Activated naive CD4-positive, alpha-beta T cell treated with Interleukin-2 at 50 U/mL for 16 hours (primary cell): ENCODE results near the gene HIGD1A.

Experiments
- DNase-seq: peaks from one replicate; pipeline ENCODE4 v3.0.0-alpha.2; 2020

The HIGD1A gene

DNA sequence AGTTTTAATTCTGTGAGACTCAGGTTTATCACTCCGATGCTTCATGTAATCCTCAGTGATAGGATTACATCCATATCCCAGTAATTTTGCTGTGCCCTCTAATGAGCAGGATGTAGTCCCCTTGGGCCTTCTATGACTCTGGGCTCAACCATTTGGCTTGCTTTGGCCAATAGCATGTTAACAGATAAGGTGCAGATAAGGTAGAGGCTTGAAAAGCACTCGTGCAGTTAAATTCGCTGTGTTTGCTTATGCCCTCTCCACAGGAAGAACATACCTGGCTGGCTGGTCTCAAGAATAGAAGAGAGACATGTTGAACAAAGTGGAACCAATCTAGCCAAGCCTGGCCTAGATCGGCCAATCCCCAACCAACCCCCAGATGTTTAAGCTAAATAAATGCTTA lies 51.3 kb downstream of the HIGD1A start:
- no peak for DNase-seq

DNA sequence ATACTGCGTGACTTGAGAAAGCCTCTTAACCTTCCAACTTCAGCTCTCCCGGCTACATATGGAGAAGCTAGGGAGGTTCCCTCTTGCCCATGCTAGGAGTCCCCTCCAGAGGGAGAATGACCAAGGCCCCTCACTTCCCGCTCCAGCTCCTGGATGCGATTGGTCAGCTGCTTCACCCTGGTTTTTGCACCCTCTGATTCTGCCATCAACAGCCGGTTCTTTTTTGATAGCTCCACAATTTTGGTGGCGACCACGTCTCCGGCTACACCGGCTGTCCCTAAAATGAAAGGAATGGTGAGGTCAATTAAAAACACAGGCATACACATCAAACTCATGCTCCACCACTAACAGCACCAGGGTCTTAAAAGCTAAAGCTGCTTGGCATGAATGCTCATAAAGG lies 51.8 kb downstream of the HIGD1A start:
- no peak for DNase-seq

DNA sequence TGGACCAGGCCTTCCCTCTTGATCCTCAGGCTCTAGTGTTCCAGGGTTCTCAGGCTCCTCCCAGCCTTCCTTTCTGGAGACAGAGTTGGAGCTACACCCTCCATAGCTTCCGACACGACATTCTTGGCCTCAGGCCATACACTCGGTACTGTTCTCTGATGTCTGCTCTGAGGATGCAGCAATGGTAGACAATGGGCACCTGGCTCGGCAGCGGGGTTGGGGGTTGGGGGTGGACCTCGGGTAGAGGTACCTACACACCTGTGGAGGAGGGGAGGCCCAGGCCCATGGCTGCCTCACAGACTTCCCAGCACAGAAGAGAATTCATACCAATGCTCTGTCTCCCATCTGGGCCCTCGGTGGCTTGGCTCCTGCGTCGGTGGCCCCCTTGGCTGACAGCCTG lies 52.7 kb downstream of the HIGD1A start:
- no peak for DNase-seq

DNA sequence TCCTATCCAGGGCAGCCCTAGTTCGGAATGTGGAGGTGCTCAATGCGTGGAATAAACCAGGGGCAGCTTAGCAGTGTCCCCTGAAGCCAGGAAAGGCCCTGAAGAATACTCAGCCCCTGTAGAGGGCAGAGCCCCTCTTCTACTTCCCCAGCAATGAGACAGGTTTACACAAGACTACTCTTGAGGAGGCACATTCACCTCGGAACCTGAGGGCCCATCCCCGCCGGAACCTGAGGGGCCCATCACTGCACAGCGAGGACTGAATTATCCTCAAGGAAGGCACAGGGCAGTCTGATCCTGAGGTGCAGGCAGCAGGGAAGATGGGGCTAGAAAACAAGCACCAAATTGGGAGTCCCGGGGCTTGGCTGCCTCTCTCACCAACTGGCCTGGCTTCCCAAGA lies 53.5 kb downstream of the HIGD1A start:
- no peak for DNase-seq

DNA sequence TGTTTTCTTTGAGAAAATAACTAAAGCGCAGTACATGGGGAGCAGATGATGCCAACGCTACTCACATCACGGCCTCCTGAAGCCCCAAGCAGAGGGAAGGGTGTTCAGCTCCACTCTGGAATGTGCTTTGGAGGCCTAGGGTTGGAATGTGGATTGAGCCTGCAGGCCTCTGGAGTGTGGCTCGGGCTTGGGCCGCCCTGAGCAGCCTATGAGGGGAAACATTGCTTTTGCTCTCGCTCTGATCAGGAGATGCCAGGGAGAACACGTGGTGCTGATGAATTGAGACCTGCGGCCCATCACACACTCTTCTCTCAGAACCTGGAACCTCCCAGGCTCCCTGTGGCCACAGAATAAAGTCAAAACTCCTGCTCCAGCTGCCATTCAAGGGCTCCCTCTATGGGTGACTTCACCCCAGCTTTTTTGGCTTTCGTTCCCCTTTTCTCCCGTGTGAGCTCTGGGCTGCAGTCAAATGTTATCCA lies 54.5 kb downstream of the HIGD1A start:
- no peak for DNase-seq

DNA sequence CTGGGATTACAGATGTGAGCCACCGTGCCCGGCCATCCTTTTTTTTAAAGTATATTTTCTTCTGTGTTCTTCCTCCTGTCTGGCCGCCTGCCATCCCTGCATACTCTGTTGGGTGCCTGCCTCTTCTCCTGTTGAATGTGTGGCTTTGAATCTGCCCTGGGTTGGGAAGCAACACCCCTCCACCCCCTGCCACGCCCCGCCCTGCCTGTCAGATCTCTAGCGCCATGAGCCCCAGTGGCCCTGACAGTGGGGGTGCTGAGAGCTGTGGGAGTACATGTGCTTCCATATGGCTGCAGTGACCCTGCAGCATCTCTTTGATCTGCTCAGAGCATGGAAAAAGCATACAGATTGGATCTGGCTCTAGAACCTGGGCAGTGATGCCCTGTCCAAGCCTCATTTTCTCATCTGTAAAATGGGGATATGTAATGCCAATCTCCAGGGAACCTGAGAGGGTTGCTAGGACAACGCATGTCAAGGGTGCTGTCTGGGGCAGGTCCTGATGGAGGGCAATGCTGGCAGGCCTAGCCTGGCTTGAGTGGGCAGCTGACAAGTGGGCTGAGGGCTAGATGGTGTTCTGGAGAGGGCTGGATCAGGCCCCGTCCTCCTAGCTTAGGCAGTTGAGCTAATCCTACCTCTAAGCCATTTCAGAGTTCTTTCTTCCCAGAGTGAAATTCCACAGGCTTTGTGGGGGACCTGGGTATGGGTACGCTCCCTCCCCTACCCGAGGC lies 55.1 kb downstream of the HIGD1A start:
- DNase-seq, result no peak

DNA sequence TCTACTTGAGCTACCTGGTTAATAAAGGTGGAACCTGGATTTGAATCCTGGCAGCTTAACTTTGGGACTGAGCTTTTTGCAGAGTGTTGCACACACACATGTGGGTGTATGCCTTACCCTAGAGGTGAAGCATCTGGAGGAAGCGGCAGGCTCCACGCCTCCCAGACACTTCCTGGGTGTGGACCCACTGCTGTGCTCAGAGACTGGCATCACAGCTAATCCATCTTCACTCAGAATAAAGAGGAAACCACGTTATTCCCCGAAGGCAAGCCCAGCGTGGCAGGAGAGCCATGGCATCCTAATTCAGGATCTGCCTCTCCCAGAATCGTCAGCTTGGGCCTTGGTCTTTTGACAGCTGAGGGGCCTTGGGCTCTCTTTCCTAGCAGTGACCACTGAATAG lies 56.7 kb downstream of the HIGD1A start:
- DNase-seq, result peak; percentile 31

DNA sequence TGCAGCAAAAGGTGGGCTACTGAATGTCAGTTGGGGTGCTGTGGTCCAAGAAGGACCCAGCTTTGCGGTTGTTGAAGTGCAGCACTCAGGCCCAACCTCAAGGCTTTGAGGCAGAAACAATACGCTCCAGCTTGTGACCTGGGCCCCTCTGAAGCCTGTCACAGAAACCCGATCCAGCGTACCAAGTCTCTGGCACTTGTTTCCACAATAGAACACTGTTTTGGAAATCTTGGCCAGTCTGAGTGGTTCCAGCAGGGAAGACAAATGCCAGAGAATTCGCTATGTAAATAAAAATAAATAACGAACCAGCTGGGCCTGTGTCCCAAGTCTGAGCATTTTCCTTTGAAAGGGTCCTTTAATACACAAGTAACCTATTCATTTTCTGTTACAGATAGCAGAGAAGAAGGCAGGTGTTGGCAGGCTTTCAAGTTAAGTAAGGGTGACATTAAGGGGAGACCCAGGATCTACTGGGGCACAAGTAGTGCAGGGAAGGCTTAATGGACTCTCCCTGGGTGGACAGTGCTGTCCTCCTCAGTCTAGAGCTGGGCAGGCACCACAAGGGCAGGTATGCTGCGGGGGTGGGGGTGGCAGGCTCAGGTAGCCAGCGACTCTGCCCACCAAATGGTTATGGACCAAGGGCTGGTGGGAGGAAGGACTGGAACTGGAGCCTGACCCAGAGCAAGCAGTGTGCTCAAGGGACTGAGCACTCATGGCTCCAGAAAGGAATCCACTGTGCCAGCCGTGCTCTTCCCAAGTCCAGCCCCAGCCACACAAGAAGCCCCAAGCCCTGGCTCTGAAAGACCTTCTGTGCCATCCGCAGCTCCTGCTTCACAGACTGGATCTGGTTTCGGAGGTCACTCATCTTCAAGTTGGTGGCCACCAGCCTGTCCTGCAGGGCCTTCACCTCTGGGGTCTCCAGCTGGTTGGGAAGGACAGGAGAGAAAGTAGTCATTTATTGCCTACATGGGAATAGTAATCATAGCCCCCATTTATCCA lies 57.5 kb downstream of the HIGD1A start:
- DNase-seq, result no peak

DNA sequence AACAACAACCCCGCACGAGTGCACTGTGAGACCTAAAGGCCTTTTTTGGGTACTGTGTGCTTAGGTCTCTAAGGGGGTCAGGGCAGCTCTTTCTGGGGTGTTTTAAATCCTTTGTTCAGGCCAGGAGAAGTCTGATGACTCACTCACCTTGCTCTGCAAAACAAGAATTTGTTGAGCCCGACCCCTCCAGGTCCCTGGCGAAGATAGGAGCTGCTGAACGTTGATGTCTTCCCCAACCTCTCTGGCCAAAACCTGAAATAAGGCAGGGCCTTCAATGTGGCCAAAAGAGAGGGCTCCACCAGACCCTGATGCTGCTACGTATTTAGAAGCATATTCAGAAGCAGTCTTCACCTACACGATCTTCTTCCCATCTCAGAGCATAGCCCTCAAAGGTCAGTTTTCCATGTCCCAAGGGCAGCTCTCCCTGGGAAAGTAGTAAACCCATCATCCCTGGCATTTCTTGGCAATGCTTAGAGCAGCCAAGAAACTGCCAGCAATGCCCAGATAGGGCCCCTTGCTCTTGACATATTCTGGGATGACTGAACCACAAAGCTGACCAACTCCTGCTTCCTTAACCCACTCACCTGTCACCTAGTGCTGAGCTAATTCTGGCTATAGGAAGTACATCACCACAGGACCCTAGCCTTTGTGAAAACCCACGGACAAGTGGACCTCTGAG lies 58.4 kb downstream of the HIGD1A start:
- no peak for DNase-seq

DNA sequence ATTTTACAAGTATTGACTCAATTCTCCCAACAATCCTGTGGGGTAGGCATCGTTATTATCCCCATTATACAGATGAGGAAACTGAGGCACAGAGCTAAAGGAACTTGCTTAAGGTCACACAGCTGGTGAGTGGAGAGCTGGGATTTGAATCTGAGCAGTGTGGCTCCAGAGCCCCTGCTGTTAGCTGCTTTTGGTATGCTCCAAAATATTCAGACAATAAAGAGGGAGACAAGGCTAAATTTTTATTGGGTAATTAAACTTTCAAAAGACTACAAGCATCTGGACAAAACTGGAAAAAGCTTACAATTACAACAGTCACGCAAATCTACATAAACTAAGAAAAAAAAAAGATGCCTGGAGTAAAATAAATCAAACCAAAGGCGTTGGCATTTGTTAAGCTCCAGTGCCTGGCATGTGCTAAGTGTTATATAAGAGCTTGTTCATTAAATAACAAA lies 59.0 kb downstream of the HIGD1A start:
- no peak for DNase-seq

DNA sequence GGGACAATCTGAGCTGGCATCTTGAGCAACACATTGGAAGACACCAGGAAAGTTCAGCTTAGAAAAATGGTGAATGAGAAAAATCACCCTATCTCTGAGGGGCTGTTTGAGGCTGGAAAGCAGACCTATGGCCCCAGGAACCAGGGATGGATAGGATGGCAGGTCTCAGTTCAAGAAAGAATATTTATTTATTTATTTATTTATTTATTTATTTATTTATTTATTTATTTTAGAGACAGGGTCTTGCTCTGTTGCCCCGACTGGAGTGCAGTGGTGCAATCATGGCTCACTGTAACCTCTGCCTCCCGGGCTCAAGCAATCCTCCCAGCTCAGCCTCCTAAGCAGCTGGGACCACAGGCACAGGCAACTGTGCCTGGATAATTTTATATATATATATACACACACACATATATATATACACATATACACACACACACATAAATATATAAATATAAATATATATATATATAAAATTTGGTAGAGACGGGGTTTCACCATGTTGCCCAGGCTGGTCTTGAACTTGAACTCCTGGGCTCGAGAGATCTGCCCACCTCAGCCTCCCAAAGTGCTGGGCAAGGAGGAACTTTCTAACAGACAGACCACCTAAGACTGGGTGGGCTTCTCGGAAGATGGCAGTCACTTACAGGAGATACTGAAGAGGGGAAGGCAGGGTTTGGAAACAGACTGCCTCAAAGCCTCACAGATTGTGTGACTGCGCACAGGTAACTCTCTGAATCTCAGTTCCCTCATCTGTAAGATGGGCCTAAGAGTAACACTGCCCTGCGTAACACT lies 60.9 kb downstream of the HIGD1A start:
- DNase-seq, result no peak

DNA sequence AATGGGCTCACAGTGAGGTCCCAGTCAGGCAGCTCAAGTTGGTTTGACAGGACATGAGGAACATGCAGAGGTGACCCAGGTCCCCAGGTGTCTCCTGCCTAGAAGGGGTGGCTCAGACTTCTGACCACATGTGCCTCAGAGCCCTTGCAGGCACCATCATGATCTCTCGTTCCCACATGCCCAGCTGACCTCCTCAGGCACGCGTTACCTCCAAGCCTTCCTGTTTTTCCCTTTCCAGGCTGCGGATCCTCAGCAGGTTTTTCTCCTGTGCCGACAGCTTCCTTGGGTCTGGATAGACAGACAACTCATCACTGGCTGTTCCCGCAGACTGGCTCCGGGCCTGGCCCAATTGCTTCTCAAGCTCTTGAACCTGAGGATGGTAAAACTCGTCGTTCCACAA lies 61.6 kb downstream of the HIGD1A start:
- no peak for DNase-seq

DNA sequence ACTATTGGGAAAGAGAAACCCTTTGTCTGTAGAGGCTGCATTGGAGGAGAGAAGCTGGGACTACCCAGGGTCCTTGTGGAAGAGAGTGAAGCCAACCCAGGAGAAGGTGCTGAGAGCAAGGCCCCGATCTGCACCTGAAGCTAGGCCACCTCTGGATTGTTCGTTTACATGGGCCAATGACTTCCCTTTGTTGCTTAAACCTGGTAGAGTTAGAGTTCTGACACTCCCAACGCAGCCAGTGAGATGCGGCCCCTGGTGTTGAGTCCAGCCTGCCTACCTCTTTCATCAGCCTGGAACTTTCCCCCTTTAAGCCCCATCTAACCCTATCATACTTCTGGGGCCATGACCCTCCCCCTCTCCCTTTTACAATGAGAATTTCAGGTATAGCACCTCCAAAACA lies 62.0 kb downstream of the HIGD1A start:
- DNase-seq, result no peak

DNA sequence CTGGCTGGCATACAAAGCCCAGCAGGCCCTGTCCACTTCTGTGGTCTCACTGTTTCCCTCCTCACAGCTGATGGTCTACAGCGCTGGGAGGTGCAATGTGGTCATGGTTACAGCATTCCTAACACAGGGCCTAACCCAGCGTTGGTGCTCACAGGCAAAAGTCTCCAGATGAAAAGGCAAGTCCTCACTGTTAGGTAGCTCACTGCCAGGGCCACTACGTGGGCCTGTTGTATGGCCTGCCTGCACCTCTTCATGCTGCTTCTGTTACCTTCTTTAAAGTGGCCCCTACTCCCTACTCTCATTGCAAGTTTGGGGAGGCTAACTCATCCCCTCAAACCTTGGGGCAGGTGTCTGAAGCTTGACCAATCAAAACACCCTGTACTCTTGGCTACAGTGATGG lies 62.5 kb downstream of the HIGD1A start:
- no peak for DNase-seq

DNA sequence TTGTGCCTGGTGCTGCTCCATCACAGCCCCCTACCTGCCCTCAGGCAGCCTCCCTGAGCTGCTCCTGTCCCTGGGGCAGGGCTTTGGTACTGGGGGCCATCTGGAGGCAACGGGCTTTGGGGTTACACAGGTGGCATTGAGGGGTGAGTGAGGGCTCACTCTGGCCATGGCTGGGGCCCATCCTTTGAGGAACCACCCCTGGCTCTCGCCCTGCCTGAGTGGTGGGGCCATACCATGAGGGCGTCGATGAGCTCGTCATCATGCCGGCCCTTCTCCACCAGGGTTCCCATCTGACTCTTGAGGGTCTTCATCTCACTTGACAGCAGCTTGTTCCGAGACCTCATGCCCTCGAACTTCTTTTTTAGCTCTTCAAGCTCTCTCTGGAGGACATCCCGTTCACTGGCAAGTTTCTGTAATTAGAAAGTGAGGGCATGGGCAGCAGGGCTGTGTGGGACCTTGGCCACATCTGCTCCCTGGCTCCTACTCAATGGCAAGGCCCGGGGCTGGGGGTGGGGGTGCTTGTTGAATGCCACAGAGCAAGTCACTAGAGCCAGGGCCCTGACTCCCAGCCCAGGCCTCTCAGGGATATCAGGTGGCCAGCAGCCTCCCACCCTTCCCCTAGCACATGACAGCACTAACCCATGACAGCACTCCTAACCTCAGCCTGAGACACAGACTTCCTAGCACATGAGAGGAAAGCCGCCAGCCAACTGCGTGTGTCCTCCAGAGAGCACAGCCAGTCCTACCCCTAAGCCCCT lies 64.7 kb downstream of the HIGD1A start:
- no peak for DNase-seq

DNA sequence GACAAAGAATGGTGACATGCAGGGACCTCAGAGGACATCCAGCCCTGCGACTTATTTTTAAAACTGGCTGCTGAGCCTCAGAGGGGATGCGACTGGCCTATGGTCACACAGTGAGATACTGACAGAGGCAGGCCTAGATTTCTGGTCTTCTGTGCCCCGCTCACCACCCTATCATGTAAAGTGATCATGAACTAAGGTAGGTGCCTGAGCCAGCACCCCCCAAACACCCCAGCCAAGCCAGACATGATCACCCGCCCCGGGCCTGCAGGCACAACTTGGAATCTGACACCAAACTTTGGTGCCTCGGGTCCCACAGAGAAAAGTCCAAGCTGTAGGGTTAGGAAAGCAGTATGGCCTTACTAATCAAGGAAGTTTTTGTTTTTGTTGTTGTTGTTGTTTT lies 67.8 kb downstream of the HIGD1A start:
- no peak for DNase-seq

DNA sequence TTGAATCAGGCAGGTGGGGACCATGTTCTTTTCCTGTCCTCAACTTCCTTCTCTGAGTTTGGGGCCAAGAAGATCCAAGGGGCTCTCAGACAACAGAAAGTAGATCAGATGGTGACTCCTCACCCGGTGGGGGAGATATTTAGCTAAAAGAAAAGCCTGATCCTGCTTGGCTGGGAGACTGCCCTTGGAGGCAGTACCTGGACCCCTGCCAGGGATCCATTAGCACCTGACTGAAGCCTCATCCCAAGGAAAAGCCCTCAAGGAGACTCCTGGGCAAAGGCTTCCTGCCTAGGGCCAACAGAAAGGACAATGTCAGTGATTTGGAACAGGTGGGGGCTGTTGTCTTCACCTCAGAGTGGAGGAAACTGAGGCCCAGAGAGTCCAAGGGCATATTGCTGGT lies 68.2 kb downstream of the HIGD1A start:
- no peak for DNase-seq

DNA sequence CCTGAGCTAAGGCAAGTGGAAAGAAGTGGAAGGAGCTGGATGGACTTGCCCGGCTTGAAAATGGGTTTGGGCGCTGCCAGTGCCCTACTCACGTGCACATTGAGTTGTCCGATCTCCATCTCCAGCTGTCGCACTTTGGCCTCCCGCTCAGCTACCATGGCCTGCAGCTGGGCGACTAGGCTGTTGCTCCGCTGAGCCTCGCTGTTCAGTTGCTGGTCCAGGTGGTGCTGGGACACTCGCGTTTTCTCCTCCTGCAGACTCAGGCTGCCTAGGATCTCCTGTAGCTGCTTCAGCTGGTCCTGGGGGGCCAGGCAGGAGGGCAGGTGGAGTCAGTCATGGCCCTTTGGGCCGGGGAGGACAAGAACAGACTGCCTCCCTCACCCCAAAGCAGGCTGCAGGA lies 68.7 kb downstream of the HIGD1A start:
- DNase-seq, result no peak

DNA sequence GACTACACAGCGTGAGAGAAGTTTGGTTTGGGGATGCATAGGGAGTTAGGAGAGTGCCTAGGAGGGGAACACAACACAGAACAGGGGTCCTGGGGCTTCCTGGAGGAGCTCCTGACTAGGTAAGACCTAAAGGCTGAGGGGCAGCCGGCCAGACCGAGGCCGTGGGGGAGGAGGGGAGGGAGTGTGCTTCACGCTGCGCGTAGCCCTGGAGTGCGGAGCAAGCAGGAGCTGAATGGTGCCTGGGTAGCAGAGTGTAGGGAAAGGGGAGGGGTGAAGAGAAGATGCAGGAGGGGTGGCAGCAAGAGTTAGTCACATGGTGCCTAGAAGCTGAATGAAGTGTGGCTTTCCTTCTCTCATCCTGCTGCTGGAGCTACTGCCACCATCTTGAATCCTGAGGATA lies 69.3 kb downstream of the HIGD1A start:
- no peak for DNase-seq

DNA sequence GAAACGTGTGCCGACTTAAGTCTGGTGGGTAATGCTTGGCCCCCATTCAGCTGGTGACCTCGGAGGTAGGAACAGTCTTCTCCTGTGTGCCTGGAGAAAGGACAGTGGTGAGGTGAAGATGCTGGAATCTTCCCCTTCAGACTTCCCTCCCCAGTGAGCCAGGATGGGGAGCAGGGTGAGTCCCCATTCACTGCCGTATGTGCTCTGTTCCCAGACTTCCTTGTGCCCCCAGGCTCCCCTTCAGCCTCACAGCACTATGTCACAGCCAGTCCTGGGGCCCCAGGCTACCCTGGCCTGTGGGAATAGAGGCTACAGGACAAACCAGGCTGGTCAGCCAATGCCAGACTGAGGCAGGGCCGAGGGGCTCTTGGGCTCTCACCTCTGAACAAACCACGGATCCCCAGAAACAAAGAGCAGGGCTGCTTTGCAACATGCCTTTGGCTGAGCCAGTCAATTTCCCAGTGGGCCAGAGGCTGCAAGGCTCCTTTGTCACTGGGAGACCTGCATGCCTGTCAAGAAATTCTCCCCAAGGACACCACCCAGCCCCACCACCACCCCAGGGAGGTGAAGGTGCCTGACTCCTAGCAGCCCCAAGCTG lies 69.9 kb downstream of the HIGD1A start:
- no peak for DNase-seq

DNA sequence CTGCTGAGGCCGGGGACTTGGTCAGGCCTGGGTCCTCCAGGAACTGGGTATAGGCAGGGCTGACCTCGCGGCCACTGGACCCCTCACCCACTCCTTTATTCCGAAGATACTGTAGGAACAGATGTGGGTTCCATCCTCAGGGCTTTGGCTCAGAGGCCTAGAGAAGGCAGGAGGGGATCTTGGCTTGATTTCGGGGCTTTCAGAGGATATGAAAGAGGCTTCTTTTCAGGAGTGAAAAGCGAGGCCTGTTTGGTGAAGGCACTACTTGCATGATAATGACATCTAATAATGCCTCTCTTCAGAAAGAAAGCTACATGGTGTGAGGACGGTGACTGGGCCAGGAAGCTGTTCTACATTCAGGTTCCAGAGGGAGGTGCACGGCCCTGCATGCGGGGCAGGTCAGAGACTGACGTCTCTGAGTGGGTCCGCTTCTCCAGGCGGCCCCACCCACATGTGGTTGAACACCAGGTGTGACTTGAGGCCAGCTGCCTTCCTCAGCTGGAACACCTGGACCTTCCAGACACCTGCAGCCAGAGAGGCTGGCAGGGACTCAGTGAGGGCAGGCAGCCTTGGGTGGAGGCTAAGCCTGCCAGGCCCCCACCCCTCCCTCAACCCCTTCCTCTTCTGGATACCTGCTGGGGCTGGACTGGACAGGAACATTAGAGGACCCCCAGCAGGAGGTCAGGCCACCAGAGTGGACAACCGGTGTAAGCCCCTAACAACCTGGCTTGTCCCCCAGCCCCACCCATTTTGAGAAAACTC lies 70.6 kb downstream of the HIGD1A start:
- DNase-seq, result no peak
